HG03039 (cell line): ENCODE measurements around the gene ZMYND8.
"Not testable (repeated sequence)": the region's sequence is repeated elsewhere in the genome, so short reads cannot be mapped to it uniquely, and the experiment has no call there.

ENCODE experiments used
- ATAC-seq: cut with Tn5 transposase; IDR thresholded peaks from one replicate; pipeline ENCODE4 v1.9.1; 2021; ENCODE audit warnings: mild to moderate bottlenecking, moderate library complexity; ENCODE audit not compliant: unreplicated experiment

The ZMYND8 gene

GRCh38 chr20:47373206-47373733 lies 16.8 kb upstream of the ZMYND8 start:
- no peak for ATAC-seq

GRCh38 chr20:47370850-47371782 lies 14.6 kb upstream of the ZMYND8 start:
- ATAC-seq, result no peak

GRCh38 chr20:47370214-47370613 lies 13.7 kb upstream of the ZMYND8 start:
- ATAC-seq, result no peak

DNA sequence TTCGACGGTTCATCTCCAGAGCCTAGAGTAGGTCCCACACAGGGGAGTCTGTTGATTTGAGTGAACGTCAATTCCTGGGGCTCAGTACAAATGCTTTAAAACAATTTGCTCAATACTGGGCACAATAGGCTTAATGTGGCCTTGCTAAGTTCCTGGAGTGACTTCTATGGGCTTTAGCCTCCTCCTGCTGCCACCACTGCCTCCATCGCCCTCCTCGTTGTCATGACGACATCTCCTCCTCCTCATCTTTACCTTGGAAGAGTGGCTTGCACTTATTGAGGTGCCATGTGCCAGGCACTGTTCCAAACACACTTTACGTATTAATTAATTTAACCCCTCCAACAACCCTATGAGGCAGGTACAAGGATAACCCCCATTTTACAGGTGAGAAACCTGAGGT lies 11.8 kb upstream of the ZMYND8 start:
- no peak for ATAC-seq

DNA sequence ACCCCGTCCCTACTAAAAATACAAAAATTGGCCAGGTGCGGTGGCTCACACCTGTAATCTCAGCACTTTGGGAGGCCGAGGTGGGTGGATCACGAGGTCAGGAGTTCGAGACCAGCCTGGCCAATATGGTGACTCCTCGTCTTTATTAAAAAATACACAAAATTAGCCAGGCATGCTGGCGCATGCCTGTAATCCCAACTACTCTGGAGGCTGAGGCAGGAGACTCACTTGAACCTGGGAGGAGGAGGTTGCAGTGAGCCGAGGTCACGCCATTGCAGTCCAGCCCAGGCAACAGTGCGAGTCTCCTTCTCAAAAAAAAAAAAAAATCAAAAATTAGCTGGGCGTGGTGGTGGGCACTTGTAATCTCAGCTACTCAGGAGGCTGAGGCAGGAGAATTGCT lies 9.8 kb upstream of the ZMYND8 start:
- not testable (repeated sequence) for ATAC-seq

- no peak for ATAC-seq
Observed at GRCh38 chr20:47365023-47365764, 8.7 kb upstream of the ZMYND8 start.

GRCh38 chr20:47362361-47363219 lies 6.1 kb upstream of the ZMYND8 start:
- ATAC-seq, result no peak

- no peak for ATAC-seq
Observed at GRCh38 chr20:47361057-47361915, 4.8 kb upstream of the ZMYND8 start.

DNA sequence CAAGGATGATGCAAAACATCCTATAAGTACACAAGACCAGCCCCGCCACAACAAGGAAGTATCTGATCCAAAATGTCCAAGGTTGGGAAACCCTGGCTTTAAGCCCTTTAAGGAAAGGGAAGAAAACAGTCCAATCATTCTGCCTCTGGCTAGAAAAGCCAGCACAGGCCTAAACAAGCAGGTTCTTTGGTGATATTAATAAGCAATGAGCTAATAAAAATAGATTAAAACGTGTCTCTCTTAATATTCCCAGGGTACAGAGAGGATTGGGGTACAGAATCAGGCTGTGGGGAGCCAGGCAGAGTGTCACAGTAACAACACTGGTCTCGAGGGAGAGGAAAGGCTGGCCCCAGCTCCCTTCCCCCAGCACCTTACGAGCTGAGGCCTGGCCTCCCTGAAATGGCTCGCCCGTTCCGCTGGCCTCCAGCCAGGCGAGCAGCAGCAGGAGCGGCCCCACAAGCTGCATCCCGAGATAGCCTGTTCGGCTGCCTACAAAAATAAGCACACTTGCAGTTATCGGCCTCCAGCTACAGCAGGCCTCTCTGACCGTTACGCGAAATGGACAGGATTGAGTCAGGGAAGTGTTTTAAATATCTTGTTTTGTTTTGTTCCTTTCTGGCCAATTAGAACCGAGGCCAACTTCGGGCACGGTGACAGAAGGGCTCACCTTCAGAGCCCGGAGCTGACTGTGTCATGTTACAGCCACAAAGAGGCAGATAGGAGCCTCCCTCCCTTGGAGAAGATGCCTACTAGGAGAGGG lies 4.0 kb upstream of the ZMYND8 start:
- no peak for ATAC-seq

DNA sequence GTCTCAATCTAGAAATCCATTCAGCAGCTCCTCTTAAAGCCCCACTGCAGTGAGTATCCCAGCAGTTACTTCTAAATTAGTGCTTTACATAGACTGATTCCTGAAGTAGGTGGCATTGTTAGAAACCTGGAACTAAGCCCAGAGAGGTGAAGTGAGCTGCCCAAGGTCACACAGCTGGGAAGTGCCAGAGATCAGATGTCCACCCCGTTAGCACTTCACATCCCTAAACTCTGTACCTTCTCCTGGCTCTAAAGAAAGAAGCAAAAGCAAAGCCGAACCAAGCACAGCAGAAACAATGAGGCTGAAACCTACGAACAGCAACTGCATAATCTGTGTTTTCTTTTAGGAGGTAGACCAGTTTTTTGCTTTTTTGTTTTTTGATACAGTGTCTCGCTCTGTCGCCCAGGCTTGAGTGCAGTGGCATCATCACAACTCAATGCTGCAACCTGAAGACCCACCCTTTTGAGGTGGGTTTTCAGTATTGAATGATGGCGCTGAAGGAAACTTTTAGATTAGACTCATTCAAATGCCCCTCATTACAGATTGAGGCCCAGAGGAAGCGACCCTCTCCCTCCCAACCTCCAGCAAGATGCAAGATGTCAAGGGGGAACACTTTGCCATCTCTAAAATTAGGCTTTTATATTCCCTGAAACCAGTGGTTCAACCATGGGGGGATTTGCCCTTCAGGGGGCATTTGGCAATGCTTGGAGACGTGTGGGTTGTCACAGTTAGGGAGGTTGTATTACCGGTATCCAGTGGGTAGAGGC lies 3.2 kb upstream of the ZMYND8 start:
- ATAC-seq, result no peak

GRCh38 chr20:47358672-47359529 lies 2.4 kb upstream of the ZMYND8 start:
- ATAC-seq, result no peak

- no peak for ATAC-seq
Observed at GRCh38 chr20:47358039-47358671, 1.7 kb upstream of the ZMYND8 start.

DNA sequence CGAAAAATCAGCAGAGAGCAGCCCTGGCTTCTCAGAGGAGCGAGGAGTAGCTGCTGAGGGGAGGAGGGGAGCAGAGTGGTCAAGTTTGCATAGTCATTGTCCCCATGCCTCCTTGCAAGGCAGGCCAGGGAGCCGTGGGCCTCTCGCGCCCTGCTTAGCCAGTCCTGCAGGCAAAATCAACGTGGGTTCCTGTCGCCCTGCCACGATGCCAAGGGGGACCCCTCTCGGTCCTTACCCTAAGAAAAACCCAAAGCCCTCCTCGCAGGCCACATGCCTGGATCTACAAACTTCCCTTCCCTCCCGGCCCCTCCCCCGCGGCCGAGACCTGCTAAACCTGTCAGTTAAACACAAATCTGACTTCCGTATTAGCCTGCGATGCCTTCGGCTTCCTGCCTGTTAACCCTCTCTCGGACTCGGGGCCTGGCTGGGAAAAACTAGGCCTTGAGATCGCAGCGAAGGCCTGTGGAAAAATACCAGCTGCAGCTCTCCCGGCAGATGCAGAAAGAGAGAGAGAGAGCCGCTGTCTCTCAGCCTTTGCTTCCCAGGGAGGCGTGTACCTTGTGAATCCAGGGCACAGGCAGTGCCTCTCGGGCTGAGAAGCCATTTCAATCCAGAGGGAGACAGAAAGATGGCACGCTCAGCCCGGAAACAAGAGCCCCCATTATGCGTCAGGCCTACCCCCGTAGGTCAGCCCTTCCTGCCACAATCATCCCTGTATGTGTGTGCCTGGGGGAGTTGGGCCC lies 968 bp upstream of the ZMYND8 start:
- peak; percentile 35 for ATAC-seq

DNA sequence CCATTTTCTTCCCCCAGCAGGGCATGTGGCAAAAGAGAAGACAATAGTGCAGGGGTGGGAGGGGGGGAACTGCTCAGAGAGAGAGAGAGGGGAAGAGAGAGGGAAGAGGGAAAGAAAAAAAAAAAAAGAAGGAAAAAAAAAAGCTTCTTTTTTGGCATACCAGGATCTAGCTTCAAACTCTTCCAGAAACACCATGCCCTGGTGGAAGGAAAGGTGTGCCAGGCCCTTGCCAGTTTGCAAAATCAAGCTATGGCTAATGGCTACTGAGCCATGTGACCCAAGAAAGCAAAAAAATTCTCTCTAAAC lies 326 bp downstream of the ZMYND8 start:
- ATAC-seq, result no peak

DNA sequence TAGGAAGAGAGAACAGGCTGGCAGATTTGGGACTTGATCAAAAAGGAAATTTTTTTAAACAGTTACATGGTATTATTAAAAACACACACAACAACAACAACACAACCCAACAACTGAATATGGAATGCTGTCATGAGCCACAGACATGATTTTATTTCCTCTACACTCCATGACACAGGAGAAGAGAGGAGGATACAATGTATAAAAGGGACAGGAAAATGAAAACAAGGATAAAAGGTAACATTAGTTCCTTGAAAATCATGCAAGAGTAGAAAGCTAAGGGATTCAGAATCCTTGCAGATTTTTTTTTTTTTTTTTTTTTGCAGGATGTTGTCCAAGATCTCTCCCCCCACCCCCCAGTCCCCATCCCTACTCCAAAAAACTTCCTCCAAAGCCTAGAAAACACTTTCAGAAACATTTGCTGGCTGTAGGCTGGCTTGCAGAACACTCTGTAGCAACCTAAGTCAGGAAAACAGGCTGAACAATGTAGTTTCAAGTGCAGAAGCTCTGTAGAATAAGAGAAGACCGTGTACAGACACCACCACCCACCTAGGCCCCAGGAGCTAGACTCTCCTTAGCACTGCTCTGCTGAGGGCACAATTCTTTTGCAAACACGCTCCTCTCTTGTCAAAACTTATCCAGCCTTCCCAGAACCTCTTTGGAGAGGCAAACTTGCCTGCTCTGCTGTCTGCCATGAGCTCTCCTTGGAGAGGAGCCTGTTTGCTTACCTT lies 845 bp downstream of the ZMYND8 start:
- no peak for ATAC-seq
